WTC11 (cell line): ENCODE measurements around the gene NT5C3B. TPM values are rescaled to one million over a fixed set of nuclear protein-coding genes. Genes with fewer than 3 reads are reported as not detected.

Experiments used
- CBFB ChIP-seq: sonication (generic); formaldehyde crosslinking; IDR thresholded peaks from 2 replicates; pipeline ENCODE4 v1.8.1; 2022; ENCODE audit warnings: mild to moderate bottlenecking, low read depth, missing genetic modification reagents
- CREB1 ChIP-seq: sonication (generic); formaldehyde crosslinking; IDR thresholded peaks from 2 replicates; pipeline ENCODE4 v1.8.0; 2023; ENCODE audit warnings: mild to moderate bottlenecking, missing genetic modification reagents
- ELF4 ChIP-seq: sonication (generic); formaldehyde crosslinking; IDR thresholded peaks from 2 replicates; pipeline ENCODE4 v1.8.1; 2022; ENCODE audit warnings: low read depth, mild to moderate bottlenecking, moderate library complexity, missing genetic modification reagents
- ERG ChIP-seq: fragments of 250-450 bp; sonication (Bioruptor Pico); IDR thresholded peaks from 2 replicates; pipeline ENCODE4 v1.8.0; 2021; ENCODE audit warnings: mild to moderate bottlenecking
- ETV6 ChIP-seq: sonication (generic); formaldehyde crosslinking; IDR thresholded peaks from 2 replicates; pipeline ENCODE4 v1.8.1; 2022; ENCODE audit warnings: mild to moderate bottlenecking, missing genetic modification reagents
- FOXJ3 ChIP-seq: sonication (generic); formaldehyde crosslinking; IDR thresholded peaks from 2 replicates; pipeline ENCODE4 v1.9.0; 2021; ENCODE audit warnings: missing genetic modification reagents, mild to moderate bottlenecking, borderline replicate concordance
- GABPB1 ChIP-seq: sonication (generic); formaldehyde crosslinking; IDR thresholded peaks from 2 replicates; pipeline ENCODE4 v1.8.1; 2023; ENCODE audit warnings: mild to moderate bottlenecking, missing genetic modification reagents
- GRHL2 ChIP-seq: fragments of 250-450 bp; sonication (Bioruptor Pico); IDR thresholded peaks from 2 replicates; pipeline ENCODE4 v1.8.0; 2022; ENCODE audit warnings: mild to moderate bottlenecking, moderate library complexity; ENCODE audit not compliant: insufficient replicate concordance, severe bottlenecking
- HMGA2 ChIP-seq: fragments of 250-450 bp; sonication (Bioruptor Pico); IDR thresholded peaks from 2 replicates; pipeline ENCODE4 v1.4.0; 2021; ENCODE audit warnings: mild to moderate bottlenecking, moderate library complexity
- HMGXB4 ChIP-seq: sonication (generic); formaldehyde crosslinking; IDR thresholded peaks from 2 replicates; pipeline ENCODE4 v1.8.1; 2023; ENCODE audit warnings: mild to moderate bottlenecking, moderate library complexity, missing genetic modification reagents
- IRF2 ChIP-seq: sonication (generic); formaldehyde crosslinking; IDR thresholded peaks from 2 replicates; pipeline ENCODE4 v1.8.0; 2022; ENCODE audit warnings: low read depth, missing genetic modification reagents, borderline replicate concordance
- JAZF1 ChIP-seq: fragments of 250-450 bp; sonication (Bioruptor Pico); IDR thresholded peaks from 2 replicates; pipeline ENCODE4 v1.9.0; 2021; ENCODE audit warnings: moderate library complexity, mild to moderate bottlenecking, inconsistent platforms
- MLX ChIP-seq: sonication (generic); formaldehyde crosslinking; IDR thresholded peaks from 2 replicates; pipeline ENCODE4 v1.8.1; 2023; ENCODE audit warnings: mild to moderate bottlenecking, missing genetic modification reagents, moderate library complexity
- MYBL2 ChIP-seq: sonication (generic); formaldehyde crosslinking; IDR thresholded peaks from 2 replicates; pipeline ENCODE4 v1.8.1; 2023; ENCODE audit warnings: mild to moderate bottlenecking, moderate library complexity, missing genetic modification reagents
- NR3C1 ChIP-seq: sonication (generic); formaldehyde crosslinking; conservative IDR thresholded peaks from 2 replicates; pipeline ENCODE4 v1.8.1; 2023; ENCODE audit warnings: low read depth, mild to moderate bottlenecking, missing genetic modification reagents
- SMAD4 ChIP-seq: sonication (generic); formaldehyde crosslinking; IDR thresholded peaks from 2 replicates; pipeline ENCODE4 v1.8.0; 2022; ENCODE audit warnings: mild to moderate bottlenecking, missing genetic modification reagents
- SP1 ChIP-seq: sonication (generic); formaldehyde crosslinking; conservative IDR thresholded peaks from 2 replicates; pipeline ENCODE4 v1.8.1; 2022; ENCODE audit warnings: missing genetic modification reagents
- TEAD4 ChIP-seq: sonication (generic); formaldehyde crosslinking; IDR thresholded peaks from 2 replicates; pipeline ENCODE4 v1.8.0; 2022; ENCODE audit warnings: mild to moderate bottlenecking, missing genetic modification reagents
- USF2 ChIP-seq: sonication (generic); formaldehyde crosslinking; IDR thresholded peaks from 2 replicates; pipeline ENCODE4 v1.8.1; 2023; ENCODE audit warnings: mild to moderate bottlenecking, missing genetic modification reagents, moderate library complexity
- ZNF232 ChIP-seq: sonication (generic); formaldehyde crosslinking; IDR thresholded peaks from 2 replicates; pipeline ENCODE4 v1.8.0; 2022; ENCODE audit warnings: mild to moderate bottlenecking, missing genetic modification reagents
- ZNF281 ChIP-seq: sonication (generic); formaldehyde crosslinking; IDR thresholded peaks from 2 replicates; pipeline ENCODE4 v1.8.0; 2023; ENCODE audit warnings: mild to moderate bottlenecking, missing genetic modification reagents
- ZNF671 ChIP-seq: fragments of 250-450 bp; sonication (Bioruptor Pico); IDR thresholded peaks from 2 replicates; pipeline ENCODE4 v1.8.0; 2021; ENCODE audit warnings: mild to moderate bottlenecking
- total RNA-seq: library from RNA; stranded (reverse); gene quantifications from 3 replicates; pipeline ENCODE4 v1.2.3, GENCODE V29; 2021
- TF ChIP-seq, protein P1 (sequence below): sonication (generic); formaldehyde crosslinking; IDR thresholded peaks from 2 replicates; pipeline ENCODE4 v1.8.1; 2022; ENCODE audit warnings: low read depth, mild to moderate bottlenecking, moderate library complexity, missing genetic modification reagents, borderline replicate concordance
- TF ChIP-seq, protein P2 (sequence below): sonication (generic); formaldehyde crosslinking; IDR thresholded peaks from 2 replicates; pipeline ENCODE4 v1.8.1; 2023; ENCODE audit warnings: mild to moderate bottlenecking, missing genetic modification reagents, borderline replicate concordance
- TF ChIP-seq, protein P3 (sequence below): sonication (generic); formaldehyde crosslinking; conservative IDR thresholded peaks from 2 replicates; pipeline ENCODE4 v1.8.1; 2022; ENCODE audit warnings: mild to moderate bottlenecking, missing genetic modification reagents

Gene NT5C3B
- total RNA-seq, 1 experiment from 2014 or later: 58.1 TPM

DNA sequence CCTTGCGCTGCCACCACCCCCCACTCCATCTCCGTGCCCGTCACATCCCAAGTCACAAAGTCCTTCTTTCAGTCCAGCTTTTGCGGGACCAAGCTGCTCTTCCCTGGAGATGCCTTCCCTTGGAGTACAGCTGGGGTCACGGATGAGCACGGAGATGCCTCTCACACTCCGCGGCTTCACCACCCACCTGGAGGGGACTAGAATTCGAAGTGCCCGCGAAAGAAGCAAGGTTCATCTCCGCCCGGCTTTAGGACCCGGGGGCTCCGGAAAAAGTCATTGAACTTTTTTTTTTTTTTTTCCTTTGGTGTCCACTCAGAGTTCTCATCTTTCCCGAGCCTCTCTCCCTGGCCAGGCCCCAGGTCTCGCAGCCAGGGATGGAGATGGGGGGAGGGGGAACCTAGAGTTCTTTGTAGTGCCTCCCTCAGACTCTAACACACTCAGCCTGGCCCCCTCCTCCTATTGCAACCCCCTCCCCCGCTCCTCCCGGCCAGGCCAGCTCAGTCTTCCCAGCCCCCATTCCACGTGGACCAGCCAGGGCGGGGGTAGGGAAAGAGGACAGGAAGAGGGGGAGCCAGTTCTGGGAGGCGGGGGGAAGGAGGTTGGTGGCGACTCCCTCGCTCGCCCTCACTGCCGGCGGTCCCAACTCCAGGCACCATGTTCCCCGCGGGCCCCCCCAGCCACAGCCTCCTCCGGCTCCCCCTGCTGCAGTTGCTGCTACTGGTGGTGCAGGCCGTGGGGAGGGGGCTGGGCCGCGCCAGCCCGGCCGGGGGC lies 23.5 kb downstream of the NT5C3B start, which contains the start of gene FKBP10 (continued):
- TF ChIP-seq, protein P1, sequence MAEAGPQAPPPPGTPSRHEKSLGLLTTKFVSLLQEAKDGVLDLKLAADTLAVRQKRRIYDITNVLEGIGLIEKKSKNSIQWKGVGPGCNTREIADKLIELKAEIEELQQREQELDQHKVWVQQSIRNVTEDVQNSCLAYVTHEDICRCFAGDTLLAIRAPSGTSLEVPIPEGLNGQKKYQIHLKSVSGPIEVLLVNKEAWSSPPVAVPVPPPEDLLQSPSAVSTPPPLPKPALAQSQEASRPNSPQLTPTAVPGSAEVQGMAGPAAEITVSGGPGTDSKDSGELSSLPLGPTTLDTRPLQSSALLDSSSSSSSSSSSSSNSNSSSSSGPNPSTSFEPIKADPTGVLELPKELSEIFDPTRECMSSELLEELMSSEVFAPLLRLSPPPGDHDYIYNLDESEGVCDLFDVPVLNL (CRISPR knock-in tag): no peak
- TF ChIP-seq, protein P2, sequence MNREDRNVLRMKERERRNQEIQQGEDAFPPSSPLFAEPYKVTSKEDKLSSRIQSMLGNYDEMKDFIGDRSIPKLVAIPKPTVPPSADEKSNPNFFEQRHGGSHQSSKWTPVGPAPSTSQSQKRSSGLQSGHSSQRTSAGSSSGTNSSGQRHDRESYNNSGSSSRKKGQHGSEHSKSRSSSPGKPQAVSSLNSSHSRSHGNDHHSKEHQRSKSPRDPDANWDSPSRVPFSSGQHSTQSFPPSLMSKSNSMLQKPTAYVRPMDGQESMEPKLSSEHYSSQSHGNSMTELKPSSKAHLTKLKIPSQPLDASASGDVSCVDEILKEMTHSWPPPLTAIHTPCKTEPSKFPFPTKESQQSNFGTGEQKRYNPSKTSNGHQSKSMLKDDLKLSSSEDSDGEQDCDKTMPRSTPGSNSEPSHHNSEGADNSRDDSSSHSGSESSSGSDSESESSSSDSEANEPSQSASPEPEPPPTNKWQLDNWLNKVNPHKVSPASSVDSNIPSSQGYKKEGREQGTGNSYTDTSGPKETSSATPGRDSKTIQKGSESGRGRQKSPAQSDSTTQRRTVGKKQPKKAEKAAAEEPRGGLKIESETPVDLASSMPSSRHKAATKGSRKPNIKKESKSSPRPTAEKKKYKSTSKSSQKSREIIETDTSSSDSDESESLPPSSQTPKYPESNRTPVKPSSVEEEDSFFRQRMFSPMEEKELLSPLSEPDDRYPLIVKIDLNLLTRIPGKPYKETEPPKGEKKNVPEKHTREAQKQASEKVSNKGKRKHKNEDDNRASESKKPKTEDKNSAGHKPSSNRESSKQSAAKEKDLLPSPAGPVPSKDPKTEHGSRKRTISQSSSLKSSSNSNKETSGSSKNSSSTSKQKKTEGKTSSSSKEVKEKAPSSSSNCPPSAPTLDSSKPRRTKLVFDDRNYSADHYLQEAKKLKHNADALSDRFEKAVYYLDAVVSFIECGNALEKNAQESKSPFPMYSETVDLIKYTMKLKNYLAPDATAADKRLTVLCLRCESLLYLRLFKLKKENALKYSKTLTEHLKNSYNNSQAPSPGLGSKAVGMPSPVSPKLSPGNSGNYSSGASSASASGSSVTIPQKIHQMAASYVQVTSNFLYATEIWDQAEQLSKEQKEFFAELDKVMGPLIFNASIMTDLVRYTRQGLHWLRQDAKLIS (CRISPR knock-in tag): 0 out of 2 replicates have a peak, but pooled peaks have one; percentile 8
- peak; percentile 91; the same call in 1 of the 2 replicates for TF ChIP-seq ZNF281 (CRISPR knock-in tag)
- TF ChIP-seq CREB1: no peak
- peak; percentile 43 for TF ChIP-seq USF2
- TF ChIP-seq ERG: no peak
- TF ChIP-seq TEAD4 (CRISPR knock-in tag): no peak
- TF ChIP-seq FOXJ3 (CRISPR knock-in tag): no peak
- TF ChIP-seq GABPB1: peak; percentile 43
- no peak for TF ChIP-seq ELF4 (CRISPR knock-in tag)
- TF ChIP-seq MLX (CRISPR knock-in tag): no peak
- TF ChIP-seq, protein P3, sequence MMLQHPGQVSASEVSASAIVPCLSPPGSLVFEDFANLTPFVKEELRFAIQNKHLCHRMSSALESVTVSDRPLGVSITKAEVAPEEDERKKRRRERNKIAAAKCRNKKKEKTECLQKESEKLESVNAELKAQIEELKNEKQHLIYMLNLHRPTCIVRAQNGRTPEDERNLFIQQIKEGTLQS (CRISPR knock-in tag): no peak
- peak; percentile 38; the same call in 1 of the 2 replicates for TF ChIP-seq MYBL2 (CRISPR knock-in tag)
- no peak for TF ChIP-seq JAZF1
- TF ChIP-seq NR3C1 (CRISPR knock-in tag): no peak
- no peak for TF ChIP-seq ETV6 (CRISPR knock-in tag)
- no peak for TF ChIP-seq HMGA2 (CRISPR knock-in tag)
- no peak for TF ChIP-seq ZNF671
- TF ChIP-seq IRF2: no peak
- TF ChIP-seq CBFB (CRISPR knock-in tag): 0 out of 2 replicates have a peak, but pooled peaks have one; percentile 65
- peak; percentile 31; the same call in 1 of the 2 replicates for TF ChIP-seq HMGXB4
- no peak for TF ChIP-seq GRHL2 (CRISPR knock-in tag)
- peak; percentile 75 for TF ChIP-seq SP1 (CRISPR knock-in tag)
- peak; percentile 38; the same call in 1 of the 2 replicates for TF ChIP-seq ZNF232 (CRISPR knock-in tag)
- TF ChIP-seq SMAD4 (CRISPR knock-in tag): no peak
